Activated naive CD8-positive, alpha-beta T cell treated with anti-CD3 and anti-CD28 coated beads, Interleukin-2, amount 50 U/mL, for 24 hours (primary cell): Measurements from ENCODE around the gene DCAF7.

Source experiments
- ATAC-seq: fragments of 150-1000 bp; cut with Tn5 transposase; one replicate; pipeline ENCODE4 v1.10.0; 2021
- DNase-seq: peaks from one replicate; pipeline ENCODE4 v3.0.0; 2021
- H3K27ac Mint-ChIP-seq: one replicate; pipeline ENCODE4 v1.8.0; 2021; ENCODE audit warnings: mild to moderate bottlenecking, mixed read lengths
- H3K27me3 Mint-ChIP-seq: one replicate; pipeline ENCODE4 v1.8.0; 2021; ENCODE audit warnings: mixed read lengths
- H3K36me3 Mint-ChIP-seq: one replicate; pipeline ENCODE4 v1.8.0; 2021; ENCODE audit warnings: low read depth, mixed read lengths
- H3K4me1 Mint-ChIP-seq: one replicate; pipeline ENCODE4 v1.8.0; 2021; ENCODE audit warnings: mixed read lengths
- H3K4me3 Mint-ChIP-seq: one replicate; pipeline ENCODE4 v1.8.0; 2021; ENCODE audit warnings: mild to moderate bottlenecking, moderate library complexity, mixed read lengths
- H3K9me3 Mint-ChIP-seq: one replicate; pipeline ENCODE4 v1.8.0; 2021; ENCODE audit warnings: mixed read lengths

Gene DCAF7

GRCh38 chr17:63610854-63611253 is 60.6 kb downstream of the DCAF7 start:
- ATAC-seq (no peak), DNase-seq (no peak)
- Mint-ChIP-seq H3K27ac (peak overlapping the region; percentile 66), H3K9me3 (no peaks in the 10 kb centered on the region), H3K4me1 (peaks cover 27% of the 10 kb centered on the region), H3K4me3 (no peak overlapping the region), H3K36me3 (peaks cover 9% of the 10 kb centered on the region), H3K27me3 (no peaks in the 10 kb centered on the region)

GRCh38 chr17:63611354-63611753 is 61.1 kb downstream of the DCAF7 start:
- Mint-ChIP-seq H3K9me3 (no peaks in the 10 kb centered on the region), H3K27ac (peak overlapping the region; percentile 62), H3K4me3 (no peak overlapping the region), H3K36me3 (peaks cover 9% of the 10 kb centered on the region), H3K27me3 (no peaks in the 10 kb centered on the region), H3K4me1 (peaks cover 27% of the 10 kb centered on the region)
- DNase-seq: no peak
- ATAC-seq: peak; percentile 47

GRCh38 chr17:63613663-63614062 is 63.4 kb downstream of the DCAF7 start:
- Mint-ChIP-seq H3K4me1 (peaks cover 27% of the 10 kb centered on the region), H3K27me3 (no peaks in the 10 kb centered on the region), H3K36me3 (peaks cover 4% of the 10 kb centered on the region), H3K4me3 (no peak overlapping the region), H3K9me3 (no peaks in the 10 kb centered on the region), H3K27ac (no peak overlapping the region)
- no peak for ATAC-seq
- no peak for DNase-seq

GRCh38 chr17:63621229-63621683 is 71.0 kb downstream of the DCAF7 start:
- no peaks in the 10 kb centered on the region for H3K27me3 Mint-ChIP-seq
- no peaks in the 10 kb centered on the region for H3K9me3 Mint-ChIP-seq
- peak overlapping the region; percentile 85 for H3K4me3 Mint-ChIP-seq
- peaks cover 33% of the 10 kb centered on the region for H3K4me1 Mint-ChIP-seq
- H3K36me3 Mint-ChIP-seq: no peaks in the 10 kb centered on the region
- ATAC-seq: no peak
- H3K27ac Mint-ChIP-seq: peak overlapping the region; percentile 40
- DNase-seq: no peak

GRCh38 chr17:63621684-63622573 is 71.7 kb downstream of the DCAF7 start, which contains the start of gene MAP3K3:
Gene MAP3K3, plus strand, starts transcription at chr17:63622417. Its CDS starts 343 bp downstream, at chr17:63622760.
- peak within 1 kb of the TSS; percentile 95 for H3K4me3 Mint-ChIP-seq
- H3K9me3 Mint-ChIP-seq: no peaks in the 10 kb centered on the region
- H3K36me3 Mint-ChIP-seq: no peaks in the 10 kb centered on the region
- H3K4me1 Mint-ChIP-seq: peaks cover 39% of the 10 kb centered on the region
- DNase-seq (peak; percentile 94), ATAC-seq (peak; percentile 95)
- peak within 1 kb of the TSS; percentile 85 for H3K27ac Mint-ChIP-seq
- H3K27me3 Mint-ChIP-seq: no peaks in the 10 kb centered on the region

GRCh38 chr17:63622574-63623390 is 72.5 kb downstream of the DCAF7 start:
- Mint-ChIP-seq H3K27me3 (no peaks in the 10 kb centered on the region), H3K36me3 (no peaks in the 10 kb centered on the region), H3K4me3 (peak overlapping the region; percentile 95), H3K9me3 (no peaks in the 10 kb centered on the region), H3K4me1 (peaks cover 42% of the 10 kb centered on the region), H3K27ac (peak overlapping the region; percentile 75)
- peak; percentile 26 for ATAC-seq
- peak; percentile 73 for DNase-seq

- H3K4me1 Mint-ChIP-seq: peaks cover 42% of the 10 kb centered on the region
- DNase-seq (no peak), ATAC-seq (no peak)
- peaks cover 1% of the 10 kb centered on the region for H3K36me3 Mint-ChIP-seq
- H3K27me3 Mint-ChIP-seq: no peaks in the 10 kb centered on the region
- peak overlapping the region; percentile 75 for H3K27ac Mint-ChIP-seq
- H3K4me3 Mint-ChIP-seq: peak overlapping the region; percentile 95
- H3K9me3 Mint-ChIP-seq: no peaks in the 10 kb centered on the region
Measured at GRCh38 chr17:63623786-63624530, 73.7 kb downstream of the DCAF7 start.

GRCh38 chr17:63624531-63624880 is 74.2 kb downstream of the DCAF7 start:
- Mint-ChIP-seq H3K36me3 (peaks cover 1% of the 10 kb centered on the region), H3K27me3 (no peaks in the 10 kb centered on the region), H3K27ac (no peak overlapping the region), H3K4me3 (peak overlapping the region; percentile 95), H3K4me1 (peaks cover 42% of the 10 kb centered on the region), H3K9me3 (no peaks in the 10 kb centered on the region)
- no peak for DNase-seq
- no peak for ATAC-seq

- Mint-ChIP-seq H3K4me1 (peaks cover 37% of the 10 kb centered on the region), H3K36me3 (peaks cover 1% of the 10 kb centered on the region), H3K4me3 (no peak overlapping the region), H3K27me3 (no peaks in the 10 kb centered on the region), H3K9me3 (no peaks in the 10 kb centered on the region), H3K27ac (no peak overlapping the region)
- DNase-seq (no peak), ATAC-seq (no peak)
Measured at GRCh38 chr17:63626551-63627180, 76.4 kb downstream of the DCAF7 start.

GRCh38 chr17:63629627-63630026 is 79.3 kb downstream of the DCAF7 start:
- no peak overlapping the region for H3K27ac Mint-ChIP-seq
- no peak for ATAC-seq

GRCh38 chr17:63631062-63631461 is 80.8 kb downstream of the DCAF7 start:
- no peak for ATAC-seq
- H3K4me1 Mint-ChIP-seq: peaks cover 19% of the 10 kb centered on the region
- peaks cover 11% of the 10 kb centered on the region for H3K36me3 Mint-ChIP-seq
- no peak for DNase-seq
- no peaks in the 10 kb centered on the region for H3K27me3 Mint-ChIP-seq
- no peak overlapping the region for H3K27ac Mint-ChIP-seq
- no peaks in the 10 kb centered on the region for H3K9me3 Mint-ChIP-seq
- H3K4me3 Mint-ChIP-seq: no peak overlapping the region

More at GRCh38 chr17:63629627-63630026, 79.3 kb downstream of the DCAF7 start:
- peaks cover 31% of the 10 kb centered on the region for H3K4me1 Mint-ChIP-seq
- H3K4me3 Mint-ChIP-seq: no peak overlapping the region
- H3K9me3 Mint-ChIP-seq: no peaks in the 10 kb centered on the region
- no peak for DNase-seq
- H3K27me3 Mint-ChIP-seq: no peaks in the 10 kb centered on the region
- H3K36me3 Mint-ChIP-seq: peaks cover 10% of the 10 kb centered on the region

- H3K4me1 Mint-ChIP-seq: peaks cover 16% of the 10 kb centered on the region
- no peaks in the 10 kb centered on the region for H3K27me3 Mint-ChIP-seq
- peaks cover 14% of the 10 kb centered on the region for H3K36me3 Mint-ChIP-seq
- H3K27ac Mint-ChIP-seq: no peak overlapping the region
- ATAC-seq (no peak), DNase-seq (no peak)
- no peak overlapping the region for H3K4me3 Mint-ChIP-seq
- H3K9me3 Mint-ChIP-seq: no peaks in the 10 kb centered on the region
Measured at GRCh38 chr17:63631626-63632025, 81.3 kb downstream of the DCAF7 start.

- Mint-ChIP-seq H3K27me3 (no peaks in the 10 kb centered on the region), H3K36me3 (peaks cover 16% of the 10 kb centered on the region), H3K27ac (no peak overlapping the region), H3K4me1 (peaks cover 12% of the 10 kb centered on the region), H3K9me3 (no peaks in the 10 kb centered on the region), H3K4me3 (no peak overlapping the region)
- ATAC-seq (no peak), DNase-seq (no peak)
Measured at GRCh38 chr17:63633742-63634141, 83.5 kb downstream of the DCAF7 start.

- DNase-seq: no peak
- peaks cover 15% of the 10 kb centered on the region for H3K4me1 Mint-ChIP-seq
- H3K36me3 Mint-ChIP-seq: peaks cover 16% of the 10 kb centered on the region
- H3K4me3 Mint-ChIP-seq: no peak overlapping the region
- no peaks in the 10 kb centered on the region for H3K9me3 Mint-ChIP-seq
- H3K27me3 Mint-ChIP-seq: no peaks in the 10 kb centered on the region
- no peak for ATAC-seq
- no peak overlapping the region for H3K27ac Mint-ChIP-seq
Measured at GRCh38 chr17:63634163-63634562, 83.9 kb downstream of the DCAF7 start.
